ENCODE data around the gene NEU3. TPM values are rescaled to one million over a fixed set of nuclear protein-coding genes. Genes with fewer than 3 reads are reported as not detected.

Gene NEU3
- total RNA-seq, 4 donors from 2014 or later = 2.6 to 11.7 (median 3.9) TPM

- Histone ChIP-seq H3K4me1 (no peaks in the 10 kb centered on the region), H3K27ac (no peak overlapping the region)
- intact Hi-C loops (cut with DNase I; ENCODE audit: low total_unique reads) = no loop called here
Measured at GRCh38 chr11:75031771-75032549, 43.2 kb downstream of the NEU3 start.

GRCh38 chr11:75032550-75032935, 43.8 kb downstream of the NEU3 start:
- no peaks in the 10 kb centered on the region for H3K36me3 ChIP-seq
- H3K27me3 ChIP-seq = no peaks in the 10 kb centered on the region
- intact Hi-C loops (cut with DNase I; ENCODE audit: low total_unique reads) (no loop called here), in situ Hi-C loops (cut with MboI; ENCODE audit: low pct_ligation_motif_present in 1 of 4, low pct_unique_long_range_greater_than_20kb in 1 of 4, low sequenced_read_pairs in 3 of 4) (no loop called here)
- no peak overlapping the region for H3K4me3 ChIP-seq
- H3K9me3 ChIP-seq = no peaks in the 10 kb centered on the region
- 90% methylated on average over 3 of the region's 3 CpGs; no CpG with 5 or more reads in 1 of the 2 donors for WGBS, 2 donors (ENCODE audit: low coverage in 1 of 2)
- H3K27ac ChIP-seq = no peak overlapping the region
- H3K4me1 ChIP-seq = no peaks in the 10 kb centered on the region
- TF ChIP-seq CTCF (IDR thresholded peaks at IDR 0.05) (no peak), EP300 (IDR thresholded peaks at IDR 0.05; ENCODE audit: low read depth) (no peak), POLR2AphosphoS5 (IDR thresholded peaks at IDR 0.05) (no peak), POLR2A (IDR thresholded peaks at IDR 0.05) (no peak)
- no peak for DNase-seq

More at GRCh38 chr11:75031771-75032549, 43.2 kb downstream of the NEU3 start:
- H3K4me3 ChIP-seq = no peak overlapping the region
- H3K9me3 ChIP-seq = no peaks in the 10 kb centered on the region
- in situ Hi-C loops (cut with MboI; ENCODE audit: low pct_ligation_motif_present in 1 of 4, low pct_unique_long_range_greater_than_20kb in 1 of 4, low sequenced_read_pairs in 3 of 4) = no loop called here
- no peaks in the 10 kb centered on the region for H3K36me3 ChIP-seq
- no peaks in the 10 kb centered on the region for H3K27me3 ChIP-seq
- peak; percentile 80 for DNase-seq
- TF ChIP-seq EP300 (IDR thresholded peaks at IDR 0.05; ENCODE audit: low read depth) (no peak), CTCF (IDR thresholded peaks at IDR 0.05) (peak; percentile 66 to 78 (median 72)), POLR2AphosphoS5 (IDR thresholded peaks at IDR 0.05) (no peak), POLR2A (IDR thresholded peaks at IDR 0.05) (no peak)
- 65% methylated on average over 8 of the region's 8 CpGs; no CpG with 5 or more reads in 1 of the 2 donors for WGBS, 2 donors (ENCODE audit: low coverage in 1 of 2)

GRCh38 chr11:75033916-75034315, 45.2 kb downstream of the NEU3 start:
- in situ Hi-C loops (cut with MboI; ENCODE audit: low pct_ligation_motif_present in 1 of 4, low pct_unique_long_range_greater_than_20kb in 1 of 4, low sequenced_read_pairs in 3 of 4) (no loop called here), intact Hi-C loops (cut with DNase I; ENCODE audit: low total_unique reads) (no loop called here)
- no peak for DNase-seq
- Histone ChIP-seq H3K4me3 (no peak overlapping the region), H3K27ac (no peak overlapping the region), H3K9me3 (no peaks in the 10 kb centered on the region), H3K4me1 (no peaks in the 10 kb centered on the region), H3K27me3 (no peaks in the 10 kb centered on the region), H3K36me3 (no peaks in the 10 kb centered on the region)
- WGBS, 2 donors (ENCODE audit: low coverage in 1 of 2) = 98 to 100% methylated on average over 3 of the region's 3 CpGs
- TF ChIP-seq POLR2A (IDR thresholded peaks at IDR 0.05) = no peak
- no peak for TF ChIP-seq CTCF (IDR thresholded peaks at IDR 0.05)
- no peak for TF ChIP-seq POLR2AphosphoS5 (IDR thresholded peaks at IDR 0.05)
- no peak for TF ChIP-seq EP300 (IDR thresholded peaks at IDR 0.05; ENCODE audit: low read depth)

- no peaks in the 10 kb centered on the region for H3K4me1 ChIP-seq
- DNase-seq = no peak
- no peaks in the 10 kb centered on the region for H3K27me3 ChIP-seq
- WGBS, 2 donors (ENCODE audit: low coverage in 1 of 2) = 78 to 82% methylated on average over 5 of the region's 5 CpGs
- H3K4me3 ChIP-seq = no peak overlapping the region
- intact Hi-C loops (cut with DNase I; ENCODE audit: low total_unique reads) (no loop called here), in situ Hi-C loops (cut with MboI; ENCODE audit: low pct_ligation_motif_present in 1 of 4, low pct_unique_long_range_greater_than_20kb in 1 of 4, low sequenced_read_pairs in 3 of 4) (no loop called here)
- H3K9me3 ChIP-seq = no peaks in the 10 kb centered on the region
- TF ChIP-seq CTCF (IDR thresholded peaks at IDR 0.05) (no peak), EP300 (IDR thresholded peaks at IDR 0.05; ENCODE audit: low read depth) (no peak), POLR2A (IDR thresholded peaks at IDR 0.05) (no peak), POLR2AphosphoS5 (IDR thresholded peaks at IDR 0.05) (no peak)
- H3K36me3 ChIP-seq = no peaks in the 10 kb centered on the region
- no peak overlapping the region for H3K27ac ChIP-seq
Measured at GRCh38 chr11:75035256-75035655, 46.5 kb downstream of the NEU3 start.

Measured in transverse colon (tissue), 4 donors.